Panc1 (cell line): ENCODE measurements around the gene PLEKHF1.

Experiments
- CTCF ChIP-seq: fragments of 450-650 bp; IDR thresholded peaks from 2 replicates; pipeline ENCODE4 v1.5.1; 2017; ENCODE audit warnings: mild to moderate bottlenecking
- POLR2AphosphoS5 ChIP-seq: IDR thresholded peaks from 2 replicates; pipeline ENCODE4 v1.6.1; 2012; ENCODE audit warnings: mild to moderate bottlenecking, low read depth, low read length, moderate library complexity

GRCh38 chr19:29640231-29640630 is 25.0 kb upstream of the PLEKHF1 start:
- no peak for TF ChIP-seq CTCF
- TF ChIP-seq POLR2AphosphoS5 = no peak
